ENCODE results near the gene RNF11.

- no peak for TF ChIP-seq POLR2A (IDR thresholded peaks at IDR 0.05)
- TF ChIP-seq EP300 (IDR thresholded peaks at IDR 0.05), result no peak
These were observed 85.8 kb downstream of the RNF11 start for GRCh38 chr1:51321924-51322280.
